ENCODE results near the gene CAPNS1.

CAPNS1 gene

GRCh38 chr19:36149673-36150406, 10.0 kb downstream of the CAPNS1 start:
- Histone ChIP-seq H3K27ac (ENCODE audit: insufficient read depth in 1 of 2, low read depth in 1 of 2, low read length in 2 of 2, poor library complexity in 1 of 2, severe bottlenecking in 2 of 2) (no peak overlapping the region), H3K4me1 (ENCODE audit: control extremely low read depth in 1 of 4, control insufficient read depth in 4 of 4, insufficient read depth in 4 of 4, low read length in 3 of 4) (peaks cover 0 to 10% (median 0%) of the 10 kb centered on the region in 4 experiments), H3K9me3 (ENCODE audit: control extremely low read depth in 1 of 5, control insufficient read depth in 4 of 5, insufficient read depth in 2 of 5, low read depth in 1 of 5, low read length in 4 of 5) (no peaks in the 10 kb centered on the region), H3K36me3 (ENCODE audit: control insufficient read depth in 4 of 4, insufficient read depth in 4 of 4, low read length in 3 of 4) (peaks cover 19 to 60% (median 45%) of the 10 kb centered on the region in 4 experiments), H3K27me3 (replicated peaks in 2 of 5; ENCODE audit: control insufficient read depth in 4 of 5, insufficient read depth in 5 of 5, low read length in 4 of 5) (no peaks in the 10 kb centered on the region), H3K4me3 (ENCODE audit: control insufficient read depth in 1 of 7, extremely low read depth in 1 of 7, insufficient read depth in 4 of 7, low read depth in 2 of 7, low read length in 6 of 7) (no peak overlapping the region)
- DNase-seq: no peak
- POLR2A ChIA-PET: no interaction called here
- 98% methylated on average over 10 of the region's 13 CpGs for WGBS (ENCODE audit: insufficient coverage)
- CTCF ChIA-PET: no interaction called here

- H3K36me3 ChIP-seq (ENCODE audit: control insufficient read depth in 4 of 4, insufficient read depth in 4 of 4, low read length in 3 of 4): peaks cover 17 to 53% (median 40%) of the 10 kb centered on the region in 4 experiments
- H3K27ac ChIP-seq (ENCODE audit: insufficient read depth in 1 of 2, low read depth in 1 of 2, low read length in 2 of 2, poor library complexity in 1 of 2, severe bottlenecking in 2 of 2): no peak overlapping the region
- no peak overlapping the region for H3K4me3 ChIP-seq (ENCODE audit: control insufficient read depth in 1 of 7, extremely low read depth in 1 of 7, insufficient read depth in 4 of 7, low read depth in 2 of 7, low read length in 6 of 7)
- ChIA-PET POLR2A (no interaction called here), CTCF (no interaction called here)
- WGBS (ENCODE audit: insufficient coverage): 84% methylated on average over 4 of the region's 5 CpGs
- H3K27me3 ChIP-seq (replicated peaks in 2 of 5; ENCODE audit: control insufficient read depth in 4 of 5, insufficient read depth in 5 of 5, low read length in 4 of 5): no peaks in the 10 kb centered on the region
- DNase-seq: no peak
- H3K9me3 ChIP-seq (ENCODE audit: control extremely low read depth in 1 of 5, control insufficient read depth in 4 of 5, insufficient read depth in 2 of 5, low read depth in 1 of 5, low read length in 4 of 5): no peaks in the 10 kb centered on the region
- H3K4me1 ChIP-seq (ENCODE audit: control extremely low read depth in 1 of 4, control insufficient read depth in 4 of 4, insufficient read depth in 4 of 4, low read length in 3 of 4): peaks cover 0 to 10% (median 0%) of the 10 kb centered on the region in 4 experiments
These were observed 10.7 kb downstream of the CAPNS1 start for GRCh38 chr19:36150586-36150985.

DNA sequence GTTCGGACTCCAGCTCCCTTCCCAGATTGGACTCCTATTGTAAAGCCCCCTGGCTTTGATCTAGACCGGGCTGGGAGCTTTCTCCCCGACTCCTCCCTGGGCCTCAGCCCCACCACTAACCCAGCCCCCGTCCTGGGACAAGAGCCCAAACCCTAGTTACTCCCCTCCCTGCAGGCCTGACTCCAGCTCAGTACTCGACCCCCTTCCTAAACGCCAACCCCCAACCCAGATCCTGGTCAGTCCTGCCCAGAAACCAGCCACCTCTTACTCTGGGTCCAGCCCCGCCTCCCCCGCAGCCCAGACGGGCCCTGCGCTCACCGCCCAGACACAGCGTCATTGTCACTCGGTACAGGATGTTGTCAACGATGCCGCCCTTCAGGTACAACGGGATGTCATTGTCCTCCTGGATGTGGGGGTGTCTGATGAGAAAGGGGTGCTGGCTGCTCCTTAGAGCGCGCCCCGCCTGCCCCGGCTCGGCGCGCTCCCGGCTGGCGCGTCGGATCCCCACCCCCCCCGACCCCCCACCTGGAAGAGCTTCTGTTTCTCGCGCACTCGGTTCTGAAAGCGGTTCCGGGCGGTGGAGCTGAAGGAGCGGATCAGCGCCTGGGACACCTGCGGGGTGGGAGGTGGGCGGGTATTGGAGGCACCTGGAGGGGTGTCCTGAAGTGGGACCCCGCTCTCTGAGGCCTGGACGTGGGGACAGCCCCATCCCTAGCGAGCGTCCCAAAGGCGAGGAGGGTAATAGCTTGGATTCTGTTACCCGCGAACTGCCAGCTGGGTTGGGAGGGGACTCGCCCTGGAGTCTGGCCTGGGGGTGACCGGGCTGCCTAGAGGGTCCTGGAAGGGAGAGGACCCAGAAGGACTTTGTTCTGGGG, 11.5 kb downstream of the CAPNS1 start:
- CTCF ChIA-PET: interaction anchor here (0.8 kb wide), 1 partner anchor 14 kb away, joined by 3 read pairs; no protein-coding TSS in a partner anchor
- H3K9me3 ChIP-seq (ENCODE audit: control extremely low read depth in 1 of 5, control insufficient read depth in 4 of 5, insufficient read depth in 2 of 5, low read depth in 1 of 5, low read length in 4 of 5): no peaks in the 10 kb centered on the region
- peaks cover 0 to 10% (median 0%) of the 10 kb centered on the region in 4 experiments for H3K4me1 ChIP-seq (ENCODE audit: control extremely low read depth in 1 of 4, control insufficient read depth in 4 of 4, insufficient read depth in 4 of 4, low read length in 3 of 4)
- no peak for DNase-seq
- no peak overlapping the region for H3K4me3 ChIP-seq (ENCODE audit: control insufficient read depth in 1 of 7, extremely low read depth in 1 of 7, insufficient read depth in 4 of 7, low read depth in 2 of 7, low read length in 6 of 7)
- WGBS (ENCODE audit: insufficient coverage): 94% methylated on average over 28 of the region's 47 CpGs
- no peak overlapping the region for H3K27ac ChIP-seq (ENCODE audit: insufficient read depth in 1 of 2, low read depth in 1 of 2, low read length in 2 of 2, poor library complexity in 1 of 2, severe bottlenecking in 2 of 2)
- POLR2A ChIA-PET: no interaction called here
- peaks cover 10 to 45% (median 32%) of the 10 kb centered on the region in 4 experiments for H3K36me3 ChIP-seq (ENCODE audit: control insufficient read depth in 4 of 4, insufficient read depth in 4 of 4, low read length in 3 of 4)
- no peaks in the 10 kb centered on the region for H3K27me3 ChIP-seq (replicated peaks in 2 of 5; ENCODE audit: control insufficient read depth in 4 of 5, insufficient read depth in 5 of 5, low read length in 4 of 5)

DNA sequence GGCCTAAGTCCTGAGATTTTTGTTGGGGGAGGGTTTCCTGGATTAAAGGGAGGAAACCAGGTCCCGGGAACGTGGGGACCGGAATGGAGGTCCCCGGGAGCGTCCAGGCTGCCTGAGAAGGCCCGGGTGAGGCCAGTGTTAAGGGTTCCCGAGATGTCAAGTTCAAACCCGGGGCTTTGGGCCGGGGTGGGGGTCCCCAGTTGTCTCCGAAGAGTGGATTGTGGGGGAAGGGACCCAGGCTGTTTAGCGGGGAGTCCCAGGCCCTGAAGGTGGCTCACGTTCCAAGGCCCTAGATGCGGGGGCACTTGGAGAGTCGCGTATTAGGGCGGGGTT, 12.1 kb downstream of the CAPNS1 start:
- H3K4me3 ChIP-seq (ENCODE audit: control insufficient read depth in 1 of 7, extremely low read depth in 1 of 7, insufficient read depth in 4 of 7, low read depth in 2 of 7, low read length in 6 of 7): peak overlapping the region in 3 of 7 experiments; percentile 48 to 71 (median 56)
- peaks cover 6 to 39% (median 27%) of the 10 kb centered on the region in 4 experiments for H3K36me3 ChIP-seq (ENCODE audit: control insufficient read depth in 4 of 4, insufficient read depth in 4 of 4, low read length in 3 of 4)
- peaks cover 0 to 10% (median 0%) of the 10 kb centered on the region in 4 experiments for H3K4me1 ChIP-seq (ENCODE audit: control extremely low read depth in 1 of 4, control insufficient read depth in 4 of 4, insufficient read depth in 4 of 4, low read length in 3 of 4)
- no peaks in the 10 kb centered on the region for H3K9me3 ChIP-seq (ENCODE audit: control extremely low read depth in 1 of 5, control insufficient read depth in 4 of 5, insufficient read depth in 2 of 5, low read depth in 1 of 5, low read length in 4 of 5)
- no peak for DNase-seq
- H3K27ac ChIP-seq (ENCODE audit: insufficient read depth in 1 of 2, low read depth in 1 of 2, low read length in 2 of 2, poor library complexity in 1 of 2, severe bottlenecking in 2 of 2): no peak overlapping the region
- POLR2A ChIA-PET: no interaction called here
- CTCF ChIA-PET: no interaction called here
- no peaks in the 10 kb centered on the region for H3K27me3 ChIP-seq (replicated peaks in 2 of 5; ENCODE audit: control insufficient read depth in 4 of 5, insufficient read depth in 5 of 5, low read length in 4 of 5)
- 79% methylated on average over 11 of the region's 16 CpGs for WGBS (ENCODE audit: insufficient coverage)

DNA sequence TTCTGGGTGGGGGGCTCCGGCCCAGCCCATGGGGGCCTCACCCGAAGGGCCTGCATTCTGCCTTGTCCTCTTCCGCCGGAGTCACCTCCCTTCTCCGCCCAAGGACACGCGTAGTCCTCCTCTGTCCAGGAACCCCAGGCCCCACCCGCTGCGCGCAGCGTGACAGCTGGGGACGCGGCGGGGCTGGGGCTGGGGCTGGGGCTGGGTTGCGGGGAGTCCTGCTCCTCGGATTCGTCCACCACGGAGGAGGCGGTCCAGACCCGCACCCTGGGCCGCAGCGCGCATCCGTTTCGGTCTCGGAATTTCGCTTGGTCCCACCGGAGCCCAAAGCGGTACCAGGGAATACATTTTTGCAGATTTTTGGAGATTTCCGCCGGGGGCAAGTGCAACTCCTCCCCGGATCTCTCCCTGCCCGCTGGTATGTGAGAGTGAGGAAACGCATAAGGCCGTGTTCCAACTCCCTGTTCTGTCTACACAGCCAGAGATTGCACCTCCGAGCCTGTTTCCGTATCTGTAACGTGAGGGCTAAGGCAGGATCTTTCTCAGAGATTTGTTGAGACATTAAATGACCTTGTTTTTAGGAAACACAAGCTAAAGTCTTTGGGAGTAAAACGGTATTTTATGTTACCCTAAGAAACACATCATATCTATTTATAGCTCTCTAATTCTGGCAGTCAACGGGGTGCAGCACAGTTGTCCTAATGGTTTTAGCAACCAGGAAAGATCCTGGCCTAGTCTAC, 12.7 kb downstream of the CAPNS1 start, which contains the start of gene COX7A1:
Gene COX7A1 (minus strand): TSS at position 96 of the 740 bp plus-strand sequence. CDS start 40 bp downstream, at position 56.
- Histone ChIP-seq H3K4me3 (ENCODE audit: control insufficient read depth in 1 of 7, extremely low read depth in 1 of 7, insufficient read depth in 4 of 7, low read depth in 2 of 7, low read length in 6 of 7) (peak within 1 kb of the TSS in 5 of 7 experiments; percentile 42 to 75 (median 56)), H3K9me3 (ENCODE audit: control extremely low read depth in 1 of 5, control insufficient read depth in 4 of 5, insufficient read depth in 2 of 5, low read depth in 1 of 5, low read length in 4 of 5) (no peaks in the 10 kb centered on the region), H3K36me3 (ENCODE audit: control insufficient read depth in 4 of 4, insufficient read depth in 4 of 4, low read length in 3 of 4) (peaks cover 4 to 35% (median 24%) of the 10 kb centered on the region in 4 experiments), H3K4me1 (ENCODE audit: control extremely low read depth in 1 of 4, control insufficient read depth in 4 of 4, insufficient read depth in 4 of 4, low read length in 3 of 4) (peaks cover 0 to 10% (median 0%) of the 10 kb centered on the region in 4 experiments), H3K27me3 (replicated peaks in 2 of 5; ENCODE audit: control insufficient read depth in 4 of 5, insufficient read depth in 5 of 5, low read length in 4 of 5) (no peaks in the 10 kb centered on the region), H3K27ac (ENCODE audit: insufficient read depth in 1 of 2, low read depth in 1 of 2, low read length in 2 of 2, poor library complexity in 1 of 2, severe bottlenecking in 2 of 2) (no peak within 1 kb of the TSS)
- 35% methylated on average over 35 of the region's 40 CpGs for WGBS (ENCODE audit: insufficient coverage)
- POLR2A ChIA-PET: no interaction called here
- CTCF ChIA-PET: interaction anchor here (0.6 to 1.7 kb wide), 6 partner anchors 10 to 34 kb away, joined by 3 to 14 read pairs (median 4); no protein-coding TSS in a partner anchor
- DNase-seq: peak in 2 of 3 donors; percentile 14 to 30

DNA sequence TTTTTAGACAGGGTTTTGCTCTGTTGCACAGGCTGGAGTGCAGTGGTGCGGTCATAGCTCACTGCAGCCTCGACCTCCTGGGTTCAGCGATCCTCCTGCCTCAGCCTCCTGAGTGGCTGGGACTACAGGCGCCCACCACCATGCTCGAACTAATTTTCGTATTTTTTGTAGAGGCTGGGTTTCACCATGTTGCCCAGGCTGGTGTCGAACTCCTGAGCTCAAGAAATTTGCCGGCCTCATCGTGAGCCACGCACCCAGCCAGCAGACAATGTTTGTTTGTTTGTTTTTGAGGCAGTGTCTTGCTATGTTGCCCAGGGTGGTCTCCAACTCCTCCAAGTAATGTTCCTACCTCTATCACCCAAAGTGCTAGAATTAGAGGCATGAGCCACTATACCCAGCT, 13.3 kb downstream of the CAPNS1 start:
- Histone ChIP-seq H3K36me3 (ENCODE audit: control insufficient read depth in 4 of 4, insufficient read depth in 4 of 4, low read length in 3 of 4) (peaks cover 4 to 29% (median 22%) of the 10 kb centered on the region in 4 experiments), H3K27me3 (replicated peaks in 2 of 5; ENCODE audit: control insufficient read depth in 4 of 5, insufficient read depth in 5 of 5, low read length in 4 of 5) (no peaks in the 10 kb centered on the region), H3K4me1 (ENCODE audit: control extremely low read depth in 1 of 4, control insufficient read depth in 4 of 4, insufficient read depth in 4 of 4, low read length in 3 of 4) (peaks cover 0 to 10% (median 0%) of the 10 kb centered on the region in 4 experiments), H3K4me3 (ENCODE audit: control insufficient read depth in 1 of 7, extremely low read depth in 1 of 7, insufficient read depth in 4 of 7, low read depth in 2 of 7, low read length in 6 of 7) (peak overlapping the region in 1 of 7 experiments; percentile 71), H3K9me3 (ENCODE audit: control extremely low read depth in 1 of 5, control insufficient read depth in 4 of 5, insufficient read depth in 2 of 5, low read depth in 1 of 5, low read length in 4 of 5) (no peaks in the 10 kb centered on the region), H3K27ac (ENCODE audit: insufficient read depth in 1 of 2, low read depth in 1 of 2, low read length in 2 of 2, poor library complexity in 1 of 2, severe bottlenecking in 2 of 2) (no peak overlapping the region)
- WGBS (ENCODE audit: insufficient coverage): 95% methylated on average over 10 of the region's 10 CpGs
- CTCF ChIA-PET: interaction anchor here (0.6 to 1.7 kb wide), 8 partner anchors 10 to 35 kb away, joined by 3 to 14 read pairs (median 4); partner anchors contain the start of gene CAPNS1
- DNase-seq: no peak
- POLR2A ChIA-PET: no interaction called here
